SU-DHL-6 (cell line): ENCODE measurements around the gene F2.

Experiments
- EZH2phosphoT487 ChIP-seq: fragments of 200-600 bp; sonication (generic), shearing (Covaris generic); conservative IDR thresholded peaks from 2 replicates; pipeline ENCODE4 v1.6.1; 2018; ENCODE audit warnings: mild to moderate bottlenecking, antibody characterized with exemption, low read length, moderate library complexity, mixed read lengths
- TF ChIP-seq, protein P1 (sequence below): fragments of 200-600 bp; sonication (generic); IDR thresholded peaks from one replicate; pipeline ENCODE4 v1.5.1; 2017; ENCODE audit warnings: antibody characterized with exemption, mild to moderate bottlenecking, low read length, moderate library complexity; ENCODE audit not compliant: insufficient read depth, poor library complexity, severe bottlenecking

GRCh38 chr11:46690702-46691101 lies 28.3 kb upstream of the F2 start:
- TF ChIP-seq, protein P1, sequence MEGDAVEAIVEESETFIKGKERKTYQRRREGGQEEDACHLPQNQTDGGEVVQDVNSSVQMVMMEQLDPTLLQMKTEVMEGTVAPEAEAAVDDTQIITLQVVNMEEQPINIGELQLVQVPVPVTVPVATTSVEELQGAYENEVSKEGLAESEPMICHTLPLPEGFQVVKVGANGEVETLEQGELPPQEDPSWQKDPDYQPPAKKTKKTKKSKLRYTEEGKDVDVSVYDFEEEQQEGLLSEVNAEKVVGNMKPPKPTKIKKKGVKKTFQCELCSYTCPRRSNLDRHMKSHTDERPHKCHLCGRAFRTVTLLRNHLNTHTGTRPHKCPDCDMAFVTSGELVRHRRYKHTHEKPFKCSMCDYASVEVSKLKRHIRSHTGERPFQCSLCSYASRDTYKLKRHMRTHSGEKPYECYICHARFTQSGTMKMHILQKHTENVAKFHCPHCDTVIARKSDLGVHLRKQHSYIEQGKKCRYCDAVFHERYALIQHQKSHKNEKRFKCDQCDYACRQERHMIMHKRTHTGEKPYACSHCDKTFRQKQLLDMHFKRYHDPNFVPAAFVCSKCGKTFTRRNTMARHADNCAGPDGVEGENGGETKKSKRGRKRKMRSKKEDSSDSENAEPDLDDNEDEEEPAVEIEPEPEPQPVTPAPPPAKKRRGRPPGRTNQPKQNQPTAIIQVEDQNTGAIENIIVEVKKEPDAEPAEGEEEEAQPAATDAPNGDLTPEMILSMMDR = no peak
- TF ChIP-seq EZH2phosphoT487 = no peak
